Body of pancreas (tissue), 4 donors: Measurements from ENCODE around the gene ANKRD11.

ENCODE experiments used
- CTCF ChIP-seq, 7 experiments: fragments of 450-650 bp in 4 of 7; fragments of 200-600 bp in 3 of 7; sonication (generic) in 3 of 7; IDR thresholded peaks; one replicate each; pipeline ENCODE4 v1.5.1; 2016 to 2019; ENCODE audit warnings: antibody characterized with exemption in 7 of 7
- POLR2A ChIP-seq, 3 donors: fragments of 450-650 bp; IDR thresholded peaks; one replicate each; pipeline ENCODE4 v1.6.1; 2016; ENCODE audit warnings: antibody characterized with exemption in 3 of 3, mild to moderate bottlenecking in 2 of 3

DNA sequence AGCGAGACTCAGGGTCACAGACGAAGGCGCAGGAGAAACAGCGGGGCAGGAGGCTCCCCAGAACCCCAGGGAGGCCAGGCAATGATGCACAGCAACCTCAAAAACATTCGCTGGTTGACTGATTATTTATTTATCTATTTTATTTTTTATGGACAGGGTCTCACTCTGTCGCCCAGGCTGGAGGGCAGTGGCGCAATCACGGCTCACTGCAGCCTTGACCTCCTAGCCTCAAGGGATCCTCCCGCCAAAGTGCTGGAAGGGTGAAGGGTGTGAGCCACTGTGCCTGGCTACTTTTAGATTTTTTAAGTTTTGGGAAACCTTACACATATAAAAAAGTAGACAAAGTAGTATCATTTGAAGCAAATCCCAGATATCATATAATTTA is 189.4 kb downstream of the ANKRD11 start:
- TF ChIP-seq CTCF (IDR thresholded peaks at IDR 0.05) = no peak
- TF ChIP-seq POLR2A (IDR thresholded peaks at IDR 0.05) = no peak
